Measurements from ENCODE around the gene KCNJ8.
"Not testable (repeated sequence)": the region's sequence is repeated elsewhere in the genome, so short reads cannot be mapped to it uniquely, and the experiment has no call there.

The KCNJ8 gene

DNA sequence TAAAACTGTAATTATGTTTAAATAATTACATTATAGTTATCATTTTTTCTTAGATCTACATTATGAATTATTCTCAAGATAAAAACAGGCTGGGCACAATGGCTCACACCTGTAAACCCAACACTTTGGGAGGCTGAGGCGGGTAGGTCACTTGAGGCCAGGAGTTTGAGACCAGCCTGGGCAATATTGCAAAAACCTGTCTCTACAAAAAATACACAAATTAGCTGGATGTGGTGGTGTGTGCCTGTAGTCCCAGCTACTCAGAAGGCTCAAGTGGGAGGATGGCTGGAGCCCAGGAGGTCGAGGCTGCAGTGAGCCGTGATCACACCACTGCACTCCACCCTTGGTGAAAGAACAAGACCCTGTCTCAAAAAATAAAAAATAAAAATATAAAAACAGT lies 40.3 kb upstream of the KCNJ8 start:
- H3K4me3 ChIP-seq (ENCODE audit: low read depth, low read length): no peak overlapping the region
- no peak for TF ChIP-seq CTCF (IDR thresholded peaks at IDR 0.05; ENCODE audit: insufficient read depth, low read depth, low read length, missing control alignments)
- no peak for DNase-seq (ENCODE audit: low read depth)

- TF ChIP-seq CTCF (IDR thresholded peaks at IDR 0.05; ENCODE audit: insufficient read depth, low read depth, low read length, missing control alignments): no peak
- no peak for DNase-seq (ENCODE audit: low read depth)
- no peak overlapping the region for H3K4me3 ChIP-seq (ENCODE audit: low read depth, low read length)
These were observed 39.8 kb upstream of the KCNJ8 start for GRCh38 chr12:21814327-21814726.

- no peak overlapping the region for H3K4me3 ChIP-seq (ENCODE audit: low read depth, low read length)
- DNase-seq (ENCODE audit: low read depth): no peak
- no peak for TF ChIP-seq CTCF (IDR thresholded peaks at IDR 0.05; ENCODE audit: insufficient read depth, low read depth, low read length, missing control alignments)
These were observed 39.2 kb upstream of the KCNJ8 start for GRCh38 chr12:21813751-21814150.

- TF ChIP-seq CTCF (IDR thresholded peaks at IDR 0.05; ENCODE audit: insufficient read depth, low read depth, low read length, missing control alignments): no peak
- no peak overlapping the region for H3K4me3 ChIP-seq (ENCODE audit: low read depth, low read length)
- no peak for DNase-seq (ENCODE audit: low read depth)
These were observed 38.6 kb upstream of the KCNJ8 start for GRCh38 chr12:21813125-21813524.

GRCh38 chr12:21812340-21812739 lies 37.8 kb upstream of the KCNJ8 start:
- not testable (repeated sequence) for DNase-seq (ENCODE audit: low read depth); H3K4me3 ChIP-seq (ENCODE audit: low read depth, low read length)

- TF ChIP-seq CTCF (IDR thresholded peaks at IDR 0.05; ENCODE audit: insufficient read depth, low read depth, low read length, missing control alignments): no peak
- DNase-seq (ENCODE audit: low read depth): no peak
- no peak overlapping the region for H3K4me3 ChIP-seq (ENCODE audit: low read depth, low read length)
These were observed 34.6 kb upstream of the KCNJ8 start for GRCh38 chr12:21809100-21809499.

- TF ChIP-seq CTCF (IDR thresholded peaks at IDR 0.05; ENCODE audit: insufficient read depth, low read depth, low read length, missing control alignments): no peak
- no peak for DNase-seq (ENCODE audit: low read depth)
- H3K4me3 ChIP-seq (ENCODE audit: low read depth, low read length): no peak overlapping the region
These were observed 31.7 kb upstream of the KCNJ8 start for GRCh38 chr12:21806255-21806654.
